GM19238 (cell line): ENCODE results near the gene RAB29.

Source experiments
- DNase-seq: peaks from one replicate; pipeline ENCODE4 v3.0.0; 2011; ENCODE audit warnings: low spot score; ENCODE audit not compliant: insufficient read length

RAB29 gene

GRCh38 chr1:205766038-205766437 is 9.2 kb downstream of the RAB29 start:
- DNase-seq = no peak

- DNase-seq = no peak
Measured at GRCh38 chr1:205764578-205764977, 10.7 kb downstream of the RAB29 start.

- DNase-seq = no peak
Measured at GRCh38 chr1:205763980-205764379, 11.3 kb downstream of the RAB29 start.

- no peak for DNase-seq
Measured at GRCh38 chr1:205760606-205761005, 14.7 kb downstream of the RAB29 start.

- DNase-seq = no peak
Measured at GRCh38 chr1:205756552-205756951, 18.7 kb downstream of the RAB29 start.

- DNase-seq = no peak
Measured at GRCh38 chr1:205754857-205755256, 20.4 kb downstream of the RAB29 start.

- no peak for DNase-seq
Measured at GRCh38 chr1:205751036-205751651, 24.1 kb downstream of the RAB29 start.

- DNase-seq = peak; percentile 71
Measured at GRCh38 chr1:205750138-205751035, 24.9 kb downstream of the RAB29 start, which contains the start of gene NUCKS1. Gene NUCKS1, minus strand, starts transcription at chr1:205750182. Its CDS starts 209 bp downstream, at chr1:205749973.

GRCh38 chr1:205749234-205750137 is 25.8 kb downstream of the RAB29 start:
- peak; percentile 91 for DNase-seq

GRCh38 chr1:205748403-205749233 is 26.7 kb downstream of the RAB29 start:
- DNase-seq = peak; percentile 31

GRCh38 chr1:205746757-205747412 is 28.4 kb downstream of the RAB29 start:
- no peak for DNase-seq

GRCh38 chr1:205744403-205744802 is 30.9 kb downstream of the RAB29 start:
- no peak for DNase-seq

- DNase-seq = no peak
Measured at GRCh38 chr1:205743977-205744376, 31.3 kb downstream of the RAB29 start.

GRCh38 chr1:205741681-205742080 is 33.6 kb downstream of the RAB29 start:
- no peak for DNase-seq

- DNase-seq = no peak
Measured at GRCh38 chr1:205739348-205740160, 35.7 kb downstream of the RAB29 start.

- no peak for DNase-seq
Measured at GRCh38 chr1:205735218-205735617, 40.1 kb downstream of the RAB29 start.

- DNase-seq = no peak
Measured at GRCh38 chr1:205733438-205734175, 41.7 kb downstream of the RAB29 start.

GRCh38 chr1:205729945-205730610 is 45.2 kb downstream of the RAB29 start:
- no peak for DNase-seq
